Glutamatergic neuron (in vitro differentiated cells): ENCODE data around the gene HMG20A. TPM values are rescaled to one million over a fixed set of nuclear protein-coding genes. Genes with fewer than 3 reads are reported as not detected.

Experiments used
- DNase-seq: peaks from one replicate; pipeline ENCODE4 v3.0.0; 2022
- H3K27ac Mint-ChIP-seq: one replicate; pipeline ENCODE4 v1.8.0; 2020; ENCODE audit warnings: mild to moderate bottlenecking, mixed read lengths, inconsistent platforms; ENCODE audit not compliant: unreplicated experiment
- H3K27me3 Mint-ChIP-seq: one replicate; pipeline ENCODE4 v1.8.0; 2020; ENCODE audit warnings: mild to moderate bottlenecking, moderate library complexity, mixed read lengths, inconsistent platforms; ENCODE audit not compliant: unreplicated experiment
- H3K36me3 Mint-ChIP-seq: one replicate; pipeline ENCODE4 v1.8.0; 2020; ENCODE audit warnings: mild to moderate bottlenecking, mixed read lengths, inconsistent platforms; ENCODE audit not compliant: unreplicated experiment
- H3K4me1 Mint-ChIP-seq: one replicate; pipeline ENCODE4 v1.8.0; 2020; ENCODE audit warnings: mild to moderate bottlenecking, low read depth, mixed read lengths, inconsistent platforms; ENCODE audit not compliant: unreplicated experiment
- H3K4me3 Mint-ChIP-seq: one replicate; pipeline ENCODE4 v1.8.0; 2020; ENCODE audit warnings: mild to moderate bottlenecking, mixed read lengths, inconsistent platforms; ENCODE audit not compliant: unreplicated experiment
- H3K9me3 Mint-ChIP-seq: one replicate; pipeline ENCODE4 v1.8.0; 2020; ENCODE audit warnings: mild to moderate bottlenecking, moderate library complexity, mixed read lengths, inconsistent platforms; ENCODE audit not compliant: unreplicated experiment
- CTCF ChIP-seq: fragments of 200-600 bp; sonication (generic); IDR thresholded peaks from one replicate; pipeline ENCODE4 v1.5.0; 2021; ENCODE audit not compliant: partially characterized antibody, unreplicated experiment
- total RNA-seq: library from RNA; stranded (reverse); fragmentation: NEBNext Ultra II Directional; extraction: Animal tissue kit (Norgen Biotek cat#: 25700); gene quantifications from one replicate; pipeline ENCODE4 v1.2.1, GENCODE V29; 2021; ENCODE audit not compliant: unreplicated experiment

HMG20A gene
- total RNA-seq, 1 donor from 2014 or later, result 62.1 TPM

- no peak for DNase-seq
- Mint-ChIP-seq H3K27me3 (no peaks in the 10 kb centered on the region), H3K36me3 (no peaks in the 10 kb centered on the region), H3K4me1 (peaks cover 13% of the 10 kb centered on the region), H3K4me3 (no peak overlapping the region), H3K27ac (no peak overlapping the region), H3K9me3 (no peaks in the 10 kb centered on the region)
- TF ChIP-seq CTCF, result no peak
Measured at GRCh38 chr15:77412972-77413698, 7.6 kb upstream of the HMG20A start.

- peaks cover 16% of the 10 kb centered on the region for H3K4me1 Mint-ChIP-seq
- H3K36me3 Mint-ChIP-seq, result peaks cover 1% of the 10 kb centered on the region
- H3K9me3 Mint-ChIP-seq, result peaks cover 2% of the 10 kb centered on the region
- H3K4me3 Mint-ChIP-seq, result no peak overlapping the region
- H3K27me3 Mint-ChIP-seq, result no peaks in the 10 kb centered on the region
- no peak overlapping the region for H3K27ac Mint-ChIP-seq
- no peak for TF ChIP-seq CTCF
- DNase-seq, result no peak
Measured at GRCh38 chr15:77413699-77414349, 6.9 kb upstream of the HMG20A start.

- Mint-ChIP-seq H3K4me3 (no peak overlapping the region), H3K27me3 (peaks cover 3% of the 10 kb centered on the region), H3K36me3 (peaks cover 5% of the 10 kb centered on the region), H3K27ac (no peak overlapping the region), H3K9me3 (peaks cover 6% of the 10 kb centered on the region), H3K4me1 (peaks cover 19% of the 10 kb centered on the region)
- no peak for DNase-seq
- TF ChIP-seq CTCF, result no peak
Measured at GRCh38 chr15:77414789-77415442, 5.8 kb upstream of the HMG20A start.

- H3K27me3 Mint-ChIP-seq, result peaks cover 3% of the 10 kb centered on the region
- H3K36me3 Mint-ChIP-seq, result peaks cover 5% of the 10 kb centered on the region
- H3K27ac Mint-ChIP-seq, result no peak overlapping the region
- no peak overlapping the region for H3K4me3 Mint-ChIP-seq
- H3K9me3 Mint-ChIP-seq, result peaks cover 8% of the 10 kb centered on the region
- peaks cover 18% of the 10 kb centered on the region for H3K4me1 Mint-ChIP-seq
- TF ChIP-seq CTCF, result no peak
- DNase-seq, result no peak
Measured at GRCh38 chr15:77415450-77416147, 5.1 kb upstream of the HMG20A start.
